ENCODE data around the gene CCDC80.

DNA sequence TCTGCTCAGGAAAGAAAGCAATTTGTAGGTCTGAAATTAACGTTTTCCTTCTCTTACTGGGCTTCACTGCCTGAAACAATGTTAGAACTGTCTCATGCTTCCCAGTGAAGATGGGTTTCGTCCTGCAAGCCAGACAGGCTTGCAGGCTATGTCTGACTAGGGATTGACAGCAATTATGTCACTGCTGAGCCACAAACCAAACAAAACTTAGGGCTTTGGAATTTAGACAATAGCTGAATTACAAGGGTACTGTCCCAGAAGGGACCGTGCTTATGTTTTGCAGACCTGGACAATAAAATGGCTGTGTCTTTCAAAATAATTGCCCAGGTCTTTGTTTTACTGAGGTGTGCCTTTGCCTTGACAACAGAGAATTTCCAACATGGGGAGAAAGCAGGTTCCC is 46.3 kb upstream of the CCDC80 start:
- TF ChIP-seq, protein P1, sequence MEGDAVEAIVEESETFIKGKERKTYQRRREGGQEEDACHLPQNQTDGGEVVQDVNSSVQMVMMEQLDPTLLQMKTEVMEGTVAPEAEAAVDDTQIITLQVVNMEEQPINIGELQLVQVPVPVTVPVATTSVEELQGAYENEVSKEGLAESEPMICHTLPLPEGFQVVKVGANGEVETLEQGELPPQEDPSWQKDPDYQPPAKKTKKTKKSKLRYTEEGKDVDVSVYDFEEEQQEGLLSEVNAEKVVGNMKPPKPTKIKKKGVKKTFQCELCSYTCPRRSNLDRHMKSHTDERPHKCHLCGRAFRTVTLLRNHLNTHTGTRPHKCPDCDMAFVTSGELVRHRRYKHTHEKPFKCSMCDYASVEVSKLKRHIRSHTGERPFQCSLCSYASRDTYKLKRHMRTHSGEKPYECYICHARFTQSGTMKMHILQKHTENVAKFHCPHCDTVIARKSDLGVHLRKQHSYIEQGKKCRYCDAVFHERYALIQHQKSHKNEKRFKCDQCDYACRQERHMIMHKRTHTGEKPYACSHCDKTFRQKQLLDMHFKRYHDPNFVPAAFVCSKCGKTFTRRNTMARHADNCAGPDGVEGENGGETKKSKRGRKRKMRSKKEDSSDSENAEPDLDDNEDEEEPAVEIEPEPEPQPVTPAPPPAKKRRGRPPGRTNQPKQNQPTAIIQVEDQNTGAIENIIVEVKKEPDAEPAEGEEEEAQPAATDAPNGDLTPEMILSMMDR (conservative IDR thresholded peaks at IDR 0.05), result no peak
- no peak for TF ChIP-seq ZFX (IDR thresholded peaks at IDR 0.05)

All from C4-2B (cell line).